Amniotic stem cell (primary cell): ENCODE measurements around the gene TERT.
"Not testable (repeated sequence)": the region's sequence is repeated elsewhere in the genome, so short reads cannot be mapped to it uniquely, and the experiment has no call there.

Source experiments
- DNase-seq: peaks from one replicate; lab custom pipeline; 2025; lab: John Stamatoyannopoulos, UW

The TERT gene

GRCh38 chr5:1240496-1241260, 54.2 kb downstream of the TERT start:
- DNase-seq, result no peak

DNA sequence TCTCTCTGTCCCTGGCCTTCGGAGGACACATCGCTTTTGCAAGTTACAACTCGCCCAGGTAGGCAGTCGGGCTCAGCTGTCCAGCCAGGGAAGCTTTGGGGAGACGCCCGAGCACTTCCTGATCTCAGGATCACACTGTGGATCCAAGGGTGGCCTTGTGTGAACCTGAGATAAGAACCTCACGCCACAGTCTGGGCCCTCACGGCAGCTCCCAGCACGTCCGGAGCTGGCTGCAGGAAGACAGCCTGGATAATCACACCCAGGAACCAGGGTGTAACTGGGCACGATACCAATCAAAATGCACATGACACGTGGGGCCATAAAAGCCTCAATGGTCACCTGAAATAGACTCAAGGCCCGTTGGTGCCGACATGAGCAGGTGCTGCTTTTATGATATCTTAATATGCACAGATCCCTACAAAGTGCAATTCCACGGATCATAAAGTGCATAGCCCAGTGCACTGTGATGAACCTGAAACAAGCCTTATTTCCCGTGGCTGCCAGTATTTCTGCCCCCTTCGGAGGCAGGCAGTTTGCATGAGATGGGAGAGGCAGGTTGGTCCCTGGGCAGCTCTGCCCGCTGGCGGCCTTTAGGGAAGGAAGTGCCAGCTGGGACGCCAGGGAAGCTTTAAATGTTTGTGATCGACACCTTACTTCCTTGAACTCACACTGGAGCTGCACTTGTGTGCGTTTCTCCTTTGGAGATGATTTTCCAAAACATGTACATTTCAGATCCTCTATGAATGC, 55.2 kb downstream of the TERT start:
- no peak for DNase-seq

GRCh38 chr5:1235838-1236237, 59.0 kb downstream of the TERT start:
- DNase-seq, result no peak

DNA sequence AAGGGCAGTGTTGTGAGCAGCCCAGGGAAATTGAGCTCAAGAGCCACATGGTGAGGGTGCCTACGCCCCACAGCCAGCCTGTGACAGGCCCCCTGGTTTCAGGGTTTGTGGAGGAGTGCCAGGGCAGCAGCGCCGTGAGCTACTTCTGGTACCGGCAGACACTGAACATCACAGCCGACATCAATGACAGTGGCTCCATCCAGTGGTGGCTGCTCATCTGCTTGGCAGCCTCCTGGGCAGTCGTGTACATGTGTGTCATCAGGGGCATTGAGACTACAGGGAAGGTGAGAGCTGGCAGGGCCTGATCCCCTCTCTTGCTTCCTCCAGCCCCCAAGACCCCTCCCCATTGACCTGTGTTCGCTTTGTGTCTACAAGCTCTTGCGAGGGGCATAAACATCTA, 59.5 kb downstream of the TERT start:
- DNase-seq, result no peak

DNA sequence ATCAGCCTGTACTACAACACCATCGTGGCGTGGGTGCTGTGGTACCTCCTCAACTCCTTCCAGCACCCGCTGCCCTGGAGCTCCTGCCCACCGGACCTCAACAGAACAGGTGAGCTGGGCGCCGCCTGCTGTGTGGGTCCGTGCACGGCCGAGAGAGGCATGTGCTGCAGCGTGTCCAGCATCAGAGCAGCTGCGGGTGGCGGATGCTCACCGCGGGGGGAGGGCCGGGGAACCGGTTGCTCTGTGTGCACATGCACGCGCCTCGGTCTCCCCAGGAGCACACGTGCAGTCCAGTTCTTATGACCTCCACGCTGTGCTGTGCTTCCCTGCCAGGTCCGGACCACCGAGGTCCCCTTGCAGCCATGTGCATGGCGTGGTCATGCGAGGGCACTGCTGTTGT, 62.1 kb downstream of the TERT start:
- no peak for DNase-seq

- no peak for DNase-seq
Measured at GRCh38 chr5:1231354-1231905, 63.4 kb downstream of the TERT start.

DNA sequence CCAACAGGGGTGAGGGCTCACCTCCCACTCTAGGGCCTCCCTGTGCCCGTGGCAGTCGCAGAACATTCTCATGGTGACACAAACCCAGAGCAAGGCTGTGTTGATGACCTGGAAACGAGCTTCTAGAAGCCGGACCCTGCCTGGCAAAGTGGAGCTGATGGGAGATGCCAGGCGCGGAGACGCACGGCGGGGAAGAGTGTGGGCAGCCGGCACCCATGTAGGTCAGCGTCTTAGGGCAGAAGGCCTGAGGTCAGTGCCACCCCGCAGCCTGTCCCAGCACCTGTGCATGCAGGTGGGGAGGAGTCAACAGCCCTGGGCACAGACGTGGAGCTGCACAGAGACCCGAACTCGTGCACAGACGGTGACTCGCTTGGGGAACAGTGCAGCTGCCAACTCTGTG, 64.3 kb downstream of the TERT start:
- DNase-seq, result no peak

DNA sequence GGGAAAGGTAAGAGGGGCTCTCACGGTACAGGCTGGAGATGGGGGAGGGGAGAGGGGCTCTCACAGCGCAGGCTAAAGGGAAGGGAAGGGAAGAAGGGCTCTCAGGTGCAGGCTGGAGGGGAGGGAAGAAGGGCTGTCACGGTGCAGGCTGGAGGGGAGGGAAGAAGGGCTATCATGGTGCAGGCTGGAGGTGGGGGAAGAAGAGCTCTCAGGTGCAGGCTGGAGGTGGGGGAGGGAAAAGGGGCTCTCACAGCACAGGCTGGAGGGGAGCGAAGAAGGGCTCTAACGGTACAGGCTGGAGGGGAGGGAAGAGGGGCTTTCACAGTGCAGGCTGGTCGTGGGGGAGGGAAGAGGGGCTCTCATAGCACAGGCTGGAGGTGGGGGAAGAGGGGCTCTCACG, 65.0 kb downstream of the TERT start:
- no peak for DNase-seq

DNA sequence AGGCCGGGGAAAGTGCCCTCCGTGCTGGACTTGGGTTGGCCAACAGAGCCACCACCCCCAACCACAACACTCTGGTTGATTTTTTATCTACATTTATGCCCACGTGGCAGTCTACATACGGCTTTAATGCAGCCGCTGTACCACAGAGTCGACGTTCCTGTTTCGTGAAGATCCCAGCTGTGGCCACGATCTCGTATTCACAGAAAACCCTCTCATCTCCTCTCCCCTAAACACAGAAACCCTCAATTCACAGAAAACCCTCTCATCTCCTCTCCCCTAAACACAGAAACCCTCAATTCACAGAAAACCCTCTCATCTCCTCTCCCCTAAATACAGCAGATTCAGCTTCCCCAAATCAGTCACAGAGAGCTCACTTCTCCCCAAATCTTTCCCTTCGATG, 65.8 kb downstream of the TERT start:
- DNase-seq, result not testable (repeated sequence)

- DNase-seq, result no peak
Measured at GRCh38 chr5:1228120-1228519, 66.7 kb downstream of the TERT start.

GRCh38 chr5:1227667-1228066, 67.2 kb downstream of the TERT start:
- DNase-seq, result no peak

- DNase-seq, result no peak
Measured at GRCh38 chr5:1226839-1227581, 67.9 kb downstream of the TERT start.

DNA sequence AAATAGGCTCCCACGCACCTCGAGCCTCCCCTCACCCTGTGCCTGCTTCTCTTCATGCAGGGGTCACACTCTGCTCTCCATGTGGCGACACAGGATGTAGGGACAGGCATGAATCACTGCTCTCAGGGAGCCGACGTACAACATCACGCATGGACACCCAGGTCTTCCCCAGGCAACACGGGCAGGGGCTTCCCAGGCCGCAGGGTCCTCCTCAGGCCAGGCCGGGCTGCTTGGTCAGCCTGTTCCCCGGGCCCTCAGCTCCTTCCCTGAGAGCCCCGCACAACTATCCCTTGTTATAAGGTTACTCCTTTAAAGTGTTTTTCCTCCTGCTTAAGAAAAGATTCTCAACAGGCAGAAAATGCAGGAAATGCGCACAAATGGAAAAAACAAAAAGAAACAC, 68.6 kb downstream of the TERT start:
- DNase-seq, result no peak

DNA sequence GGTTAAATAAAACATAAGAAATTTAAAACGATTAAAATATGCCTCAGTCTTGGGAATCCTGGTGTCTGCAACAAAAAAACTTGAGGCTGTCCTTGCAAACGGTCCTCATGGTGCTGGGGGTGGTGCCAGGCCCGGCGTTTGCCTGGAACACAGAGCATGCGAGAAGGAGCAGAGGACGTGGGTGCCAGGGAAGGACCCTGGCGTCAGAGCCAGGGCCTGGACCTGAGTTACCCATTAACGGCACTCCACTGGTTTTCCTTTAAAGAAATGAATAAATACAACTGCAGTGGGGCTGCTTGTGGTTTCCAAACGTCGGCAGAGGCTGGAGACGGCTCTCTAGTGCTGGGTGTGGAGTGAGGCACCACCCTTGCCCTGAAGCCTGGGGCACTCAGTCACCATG, 69.8 kb downstream of the TERT start, which contains the start of gene SLC6A18:
TSS of gene SLC6A18 (plus strand) at position 301 of the 400 bp plus-strand sequence. CDS start at position 398, 97 bp downstream.
- no peak for DNase-seq

DNA sequence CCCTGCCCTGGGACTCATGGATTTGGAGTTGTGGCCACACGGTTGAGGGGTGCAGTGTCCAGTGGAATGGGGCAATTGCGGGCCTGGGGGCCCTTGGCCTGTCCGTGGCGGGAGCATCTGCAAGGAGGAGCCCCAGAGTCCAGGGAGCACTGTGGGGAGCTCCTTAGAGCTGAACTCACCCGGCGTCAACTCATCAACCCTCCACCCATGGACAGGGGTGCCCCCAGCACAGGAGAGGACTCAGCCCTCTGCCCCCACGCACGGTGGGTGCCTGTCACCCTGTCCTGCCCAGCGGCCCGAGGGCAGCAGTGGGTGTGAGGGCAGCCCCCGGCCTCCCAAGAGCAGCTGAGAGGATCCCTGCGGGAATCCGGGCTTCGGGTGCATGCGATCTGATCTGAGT, 70.2 kb downstream of the TERT start:
- DNase-seq, result no peak

- no peak for DNase-seq
Measured at GRCh38 chr5:1223278-1223670, 71.6 kb downstream of the TERT start.

GRCh38 chr5:1222621-1223277, 72.1 kb downstream of the TERT start:
- no peak for DNase-seq

DNA sequence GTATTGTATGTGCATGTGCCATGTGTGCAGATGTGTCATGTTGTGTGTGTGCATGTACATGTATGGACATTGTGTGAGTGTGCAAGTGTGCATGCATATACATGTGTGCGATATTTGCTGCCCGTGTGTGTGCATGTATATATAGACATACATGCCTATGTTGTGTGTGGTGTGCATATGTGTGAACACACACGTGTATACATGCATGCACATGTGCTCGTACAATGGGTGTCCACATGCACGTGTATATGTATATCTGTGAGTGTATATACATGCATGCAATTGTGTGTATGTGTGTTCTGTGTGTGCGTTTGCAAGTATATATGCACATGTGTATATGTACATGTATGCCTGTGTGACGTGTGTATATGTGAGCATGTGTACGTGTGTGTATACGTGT, 72.7 kb downstream of the TERT start:
- DNase-seq, result no peak

DNA sequence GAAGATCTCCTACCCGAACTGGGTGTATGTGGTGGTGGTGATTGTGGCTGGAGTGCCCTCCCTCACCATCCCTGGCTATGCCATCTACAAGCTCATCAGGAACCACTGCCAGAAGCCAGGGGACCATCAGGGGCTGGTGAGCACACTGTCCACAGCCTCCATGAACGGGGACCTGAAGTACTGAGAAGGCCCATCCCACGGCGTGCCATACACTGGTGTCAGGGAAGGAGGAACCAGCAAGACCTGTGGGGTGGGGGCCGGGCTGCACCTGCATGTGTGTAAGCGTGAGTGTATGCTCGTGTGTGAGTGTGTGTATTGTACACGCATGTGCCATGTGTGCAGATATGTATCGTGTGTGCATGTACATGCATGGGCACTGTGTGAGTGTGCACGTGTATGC, 73.1 kb downstream of the TERT start:
- no peak for DNase-seq

DNA sequence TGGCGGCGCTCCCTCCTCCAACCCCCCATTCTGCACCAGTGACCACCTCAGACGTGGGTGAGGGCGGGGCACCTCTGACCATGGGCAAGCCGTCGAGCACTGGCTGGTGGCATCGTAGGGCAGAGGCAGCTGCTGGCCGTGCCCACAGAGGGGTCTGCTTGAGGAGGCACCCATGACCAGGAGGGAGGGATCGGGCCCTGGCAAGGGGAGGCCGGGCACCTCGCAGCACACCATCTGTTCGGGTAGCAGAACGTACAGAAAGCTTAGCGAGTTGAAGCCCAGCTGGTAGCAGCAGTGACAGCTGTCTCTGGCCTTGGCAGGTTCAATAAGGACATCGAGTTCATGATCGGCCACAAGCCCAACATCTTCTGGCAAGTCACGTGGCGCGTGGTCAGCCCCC, 74.0 kb downstream of the TERT start:
- no peak for DNase-seq

- DNase-seq, result no peak
Measured at GRCh38 chr5:1220351-1220750, 74.5 kb downstream of the TERT start.

- DNase-seq, result no peak
Measured at GRCh38 chr5:1219768-1220100, 75.1 kb downstream of the TERT start.
